ENCODE measurements around the gene SDK2. TPM values are rescaled to one million over a fixed set of nuclear protein-coding genes. Genes with fewer than 3 reads are reported as not detected.

SDK2 gene, protein sequence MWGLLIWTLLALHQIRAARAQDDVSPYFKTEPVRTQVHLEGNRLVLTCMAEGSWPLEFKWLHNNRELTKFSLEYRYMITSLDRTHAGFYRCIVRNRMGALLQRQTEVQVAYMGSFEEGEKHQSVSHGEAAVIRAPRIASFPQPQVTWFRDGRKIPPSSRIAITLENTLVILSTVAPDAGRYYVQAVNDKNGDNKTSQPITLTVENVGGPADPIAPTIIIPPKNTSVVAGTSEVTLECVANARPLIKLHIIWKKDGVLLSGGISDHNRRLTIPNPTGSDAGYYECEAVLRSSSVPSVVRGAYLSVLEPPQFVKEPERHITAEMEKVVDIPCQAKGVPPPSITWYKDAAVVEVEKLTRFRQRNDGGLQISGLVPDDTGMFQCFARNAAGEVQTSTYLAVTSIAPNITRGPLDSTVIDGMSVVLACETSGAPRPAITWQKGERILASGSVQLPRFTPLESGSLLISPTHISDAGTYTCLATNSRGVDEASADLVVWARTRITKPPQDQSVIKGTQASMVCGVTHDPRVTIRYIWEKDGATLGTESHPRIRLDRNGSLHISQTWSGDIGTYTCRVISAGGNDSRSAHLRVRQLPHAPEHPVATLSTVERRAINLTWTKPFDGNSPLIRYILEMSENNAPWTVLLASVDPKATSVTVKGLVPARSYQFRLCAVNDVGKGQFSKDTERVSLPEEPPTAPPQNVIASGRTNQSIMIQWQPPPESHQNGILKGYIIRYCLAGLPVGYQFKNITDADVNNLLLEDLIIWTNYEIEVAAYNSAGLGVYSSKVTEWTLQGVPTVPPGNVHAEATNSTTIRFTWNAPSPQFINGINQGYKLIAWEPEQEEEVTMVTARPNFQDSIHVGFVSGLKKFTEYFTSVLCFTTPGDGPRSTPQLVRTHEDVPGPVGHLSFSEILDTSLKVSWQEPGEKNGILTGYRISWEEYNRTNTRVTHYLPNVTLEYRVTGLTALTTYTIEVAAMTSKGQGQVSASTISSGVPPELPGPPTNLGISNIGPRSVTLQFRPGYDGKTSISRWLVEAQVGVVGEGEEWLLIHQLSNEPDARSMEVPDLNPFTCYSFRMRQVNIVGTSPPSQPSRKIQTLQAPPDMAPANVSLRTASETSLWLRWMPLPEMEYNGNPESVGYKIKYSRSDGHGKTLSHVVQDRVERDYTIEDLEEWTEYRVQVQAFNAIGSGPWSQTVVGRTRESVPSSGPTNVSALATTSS (N-terminal part only)
- 16.2 TPM for total RNA-seq

GRCh38 chr17:73644145-73645049 lies at the start of gene SDK2:
SDK2 (minus strand) TSS chr17:73644445; CDS start chr17:73644088, 357 bp downstream.

GRCh38 chr17:73311781-73312641 lies 332.2 kb downstream of the SDK2 start, which contains the start of gene CDC42EP4:
CDC42EP4 (minus strand) TSS chr17:73312001; CDS start chr17:73286500, 25,501 bp downstream.

Data from camera-type eye (tissue), 1 donor.